Activated CD4-positive, CD25-positive, alpha-beta regulatory T cell treated with anti-CD3 and anti-CD28 coated beads, Interleukin-2, amount 50 U/mL, for 24 hours (primary cell): Measurements from ENCODE around the gene SIKE1.
A peak's percentile ranks its signal among the peaks of the same experiment; 100 is the strongest.
"Not testable (repeated sequence)": the region's sequence is repeated elsewhere in the genome, so short reads cannot be mapped to it uniquely, and the experiment has no call there.

Experiments
- ATAC-seq, 2 donors: fragments of 150-1000 bp; cut with Tn5 transposase; one replicate each; pipeline ENCODE4 v1.10.0; 2021; ENCODE audit warnings: mild to moderate bottlenecking in 1 of 2, moderate library complexity in 1 of 2

SIKE1 gene

GRCh38 chr1:114780344-114781226, at the start of gene SIKE1:
TSS of gene SIKE1 (minus strand) at chr1:114780685. CDS start at chr1:114780607, 78 bp downstream.
- peak; percentile 99 for ATAC-seq

GRCh38 chr1:114830075-114830474, 49.6 kb upstream of the SIKE1 start:
- ATAC-seq: not testable (repeated sequence)

- ATAC-seq: no peak
These were observed 47.8 kb upstream of the SIKE1 start for GRCh38 chr1:114828251-114828650.

- ATAC-seq: no peak
These were observed 41.5 kb upstream of the SIKE1 start for GRCh38 chr1:114821978-114822377.

- ATAC-seq: no peak
These were observed 39.9 kb upstream of the SIKE1 start for GRCh38 chr1:114820392-114820791.

- ATAC-seq: no peak
These were observed 39.4 kb upstream of the SIKE1 start for GRCh38 chr1:114819869-114820268.

GRCh38 chr1:114804449-114804848, 24.0 kb upstream of the SIKE1 start:
- ATAC-seq: not testable (repeated sequence)

GRCh38 chr1:114803001-114803400, 22.5 kb upstream of the SIKE1 start:
- no peak for ATAC-seq

GRCh38 chr1:114794038-114794437, 13.6 kb upstream of the SIKE1 start:
- ATAC-seq: no peak

- ATAC-seq: not testable (repeated sequence)
These were observed 10.1 kb upstream of the SIKE1 start for GRCh38 chr1:114790581-114790980.

GRCh38 chr1:114786440-114786839, 6.0 kb upstream of the SIKE1 start:
- ATAC-seq: not testable (repeated sequence)

- ATAC-seq: no peak
These were observed 2.0 kb upstream of the SIKE1 start for GRCh38 chr1:114782476-114782875.

GRCh38 chr1:114779722-114780121, 763 bp downstream of the SIKE1 start:
- ATAC-seq: no peak

GRCh38 chr1:114776726-114777125, 3.8 kb downstream of the SIKE1 start:
- not testable (repeated sequence) for ATAC-seq

GRCh38 chr1:114771992-114772391, 8.5 kb downstream of the SIKE1 start:
- no peak for ATAC-seq

GRCh38 chr1:114770989-114771388, 9.5 kb downstream of the SIKE1 start:
- no peak for ATAC-seq

GRCh38 chr1:114764689-114765088, 15.8 kb downstream of the SIKE1 start:
- no peak for ATAC-seq

- ATAC-seq: no peak
These were observed 22.1 kb downstream of the SIKE1 start for GRCh38 chr1:114758256-114758832.

GRCh38 chr1:114757455-114758255, 22.8 kb downstream of the SIKE1 start, which contains the start of gene CSDE1:
TSS of gene CSDE1 (minus strand) at chr1:114757984. CDS start at chr1:114739890, 18,094 bp downstream.
- peak; percentile 79 to 81 for ATAC-seq

- ATAC-seq: no peak
These were observed 23.5 kb downstream of the SIKE1 start for GRCh38 chr1:114756949-114757454.

GRCh38 chr1:114756009-114756892, 24.2 kb downstream of the SIKE1 start:
- ATAC-seq: peak; percentile 47 to 57
